HL-60 (cell line): ENCODE results near the gene KCNQ1.

Experiments
- CTCF ChIP-seq: IDR thresholded peaks from one replicate; pipeline ENCODE4 v1.5.1; 2011; ENCODE audit warnings: low read length, control low read depth, inconsistent platforms; ENCODE audit not compliant: insufficient read depth
- GABPA ChIP-seq: IDR thresholded peaks from 2 replicates; pipeline ENCODE4 v1.6.1; 2012; ENCODE audit warnings: low read depth
- POLR2AphosphoS5 ChIP-seq: IDR thresholded peaks from 2 replicates; pipeline ENCODE4 v1.6.1; 2012; ENCODE audit warnings: low read depth
- REST ChIP-seq: IDR thresholded peaks from 2 replicates; pipeline ENCODE4 v1.6.1; 2012; ENCODE audit warnings: low read depth; ENCODE audit not compliant: insufficient replicate concordance

- TF ChIP-seq CTCF (no peak), REST (no peak), POLR2AphosphoS5 (no peak), GABPA (no peak)
Measured at GRCh38 chr11:2713094-2713493, 268.3 kb downstream of the KCNQ1 start.
